ENCODE measurements around the gene FNDC3B.

FNDC3B gene

DNA sequence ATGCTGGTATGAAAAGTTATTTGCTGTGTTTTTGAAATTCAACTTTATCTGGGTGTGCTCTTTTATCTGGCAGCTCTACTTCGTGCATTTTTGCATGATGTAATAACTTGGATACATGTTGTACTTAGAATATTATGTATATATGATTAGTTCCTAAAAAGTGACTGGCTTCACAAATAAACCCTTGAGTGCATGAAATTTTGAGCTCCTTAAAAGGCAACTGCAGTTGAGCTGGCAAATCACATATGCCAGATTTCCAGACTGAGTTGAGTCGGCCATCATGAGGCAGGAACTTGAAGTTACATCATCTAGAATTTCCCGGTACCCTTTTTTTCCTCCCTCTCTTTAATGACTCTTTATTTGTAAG is 162.5 kb downstream of the FNDC3B start:
- DNase-seq (ENCODE audit: low read depth), result no peak
- TF ChIP-seq, protein P1, sequence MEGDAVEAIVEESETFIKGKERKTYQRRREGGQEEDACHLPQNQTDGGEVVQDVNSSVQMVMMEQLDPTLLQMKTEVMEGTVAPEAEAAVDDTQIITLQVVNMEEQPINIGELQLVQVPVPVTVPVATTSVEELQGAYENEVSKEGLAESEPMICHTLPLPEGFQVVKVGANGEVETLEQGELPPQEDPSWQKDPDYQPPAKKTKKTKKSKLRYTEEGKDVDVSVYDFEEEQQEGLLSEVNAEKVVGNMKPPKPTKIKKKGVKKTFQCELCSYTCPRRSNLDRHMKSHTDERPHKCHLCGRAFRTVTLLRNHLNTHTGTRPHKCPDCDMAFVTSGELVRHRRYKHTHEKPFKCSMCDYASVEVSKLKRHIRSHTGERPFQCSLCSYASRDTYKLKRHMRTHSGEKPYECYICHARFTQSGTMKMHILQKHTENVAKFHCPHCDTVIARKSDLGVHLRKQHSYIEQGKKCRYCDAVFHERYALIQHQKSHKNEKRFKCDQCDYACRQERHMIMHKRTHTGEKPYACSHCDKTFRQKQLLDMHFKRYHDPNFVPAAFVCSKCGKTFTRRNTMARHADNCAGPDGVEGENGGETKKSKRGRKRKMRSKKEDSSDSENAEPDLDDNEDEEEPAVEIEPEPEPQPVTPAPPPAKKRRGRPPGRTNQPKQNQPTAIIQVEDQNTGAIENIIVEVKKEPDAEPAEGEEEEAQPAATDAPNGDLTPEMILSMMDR (IDR thresholded peaks at IDR 0.05; ENCODE audit: low read depth, low read length, missing control alignments), result peak; percentile 6
- in situ Hi-C loops (cut with HindIII; ENCODE audit: low sequenced_read_pairs), result no loop called here
- H3K4me3 ChIP-seq (ENCODE audit: low read depth, low read length), result no peak overlapping the region

DNA sequence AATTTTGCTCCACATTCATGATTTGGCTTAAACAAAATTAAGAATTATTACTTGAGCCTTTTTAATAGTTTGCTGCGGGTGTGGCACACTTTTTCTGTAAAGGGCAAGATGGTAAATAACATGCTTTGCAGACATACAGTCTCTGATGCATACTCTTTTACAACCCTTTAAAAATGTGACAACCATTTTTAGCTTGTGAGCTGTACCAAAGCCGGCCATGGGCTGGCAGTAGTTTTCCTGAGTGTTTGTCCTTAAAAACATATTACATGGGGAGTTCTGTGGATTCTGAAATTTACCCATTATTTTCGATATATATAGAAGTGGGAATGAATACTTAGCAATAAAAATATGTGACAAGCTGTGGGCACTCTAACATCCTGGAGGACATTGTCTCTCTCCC is 163.4 kb downstream of the FNDC3B start:
- TF ChIP-seq, protein P1 (IDR thresholded peaks at IDR 0.05; ENCODE audit: low read depth, low read length, missing control alignments), result peak; percentile 14
- H3K4me3 ChIP-seq (ENCODE audit: low read depth, low read length), result no peak overlapping the region
- in situ Hi-C loops (cut with HindIII; ENCODE audit: low sequenced_read_pairs), result no loop called here
- DNase-seq (ENCODE audit: low read depth), result no peak

DNA sequence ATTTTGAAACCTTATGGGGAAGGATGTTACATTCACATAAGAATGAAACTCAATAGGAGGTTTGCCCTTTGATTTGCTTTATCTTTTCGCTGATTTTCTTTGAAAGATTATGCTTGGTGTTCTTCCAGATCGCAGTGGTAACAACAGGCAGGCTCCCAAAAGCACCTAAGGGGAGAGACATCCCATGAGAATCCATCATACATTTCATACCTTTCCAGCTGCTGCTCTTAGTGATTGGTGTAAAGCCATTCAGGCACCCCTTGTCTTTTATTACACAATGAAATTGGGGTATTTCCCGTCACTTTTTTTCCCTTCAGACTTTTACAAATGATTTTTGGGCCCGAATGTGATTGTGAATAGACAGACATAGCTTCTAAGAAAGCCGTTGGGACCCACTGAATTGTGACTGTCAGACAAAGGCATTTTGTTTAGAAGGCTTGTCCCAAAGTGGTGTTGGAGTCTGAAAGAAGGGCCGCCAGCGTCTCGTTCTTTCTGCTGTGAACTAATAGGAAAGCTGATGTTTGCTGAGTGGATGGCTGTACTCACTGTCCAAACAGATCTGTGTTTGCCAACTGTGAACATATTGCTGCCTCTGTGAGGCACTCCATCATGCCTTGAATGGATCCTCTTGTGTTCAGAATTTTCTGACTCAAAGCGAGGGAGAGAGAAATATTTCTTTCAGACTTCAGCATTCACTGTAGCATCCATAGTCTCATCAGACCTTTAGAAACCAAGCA is 164.3 kb downstream of the FNDC3B start:
- no peak for DNase-seq (ENCODE audit: low read depth)
- TF ChIP-seq, protein P1 (IDR thresholded peaks at IDR 0.05; ENCODE audit: low read depth, low read length, missing control alignments), result no peak
- no peak overlapping the region for H3K4me3 ChIP-seq (ENCODE audit: low read depth, low read length)
- in situ Hi-C loops (cut with HindIII; ENCODE audit: low sequenced_read_pairs), result no loop called here

DNA sequence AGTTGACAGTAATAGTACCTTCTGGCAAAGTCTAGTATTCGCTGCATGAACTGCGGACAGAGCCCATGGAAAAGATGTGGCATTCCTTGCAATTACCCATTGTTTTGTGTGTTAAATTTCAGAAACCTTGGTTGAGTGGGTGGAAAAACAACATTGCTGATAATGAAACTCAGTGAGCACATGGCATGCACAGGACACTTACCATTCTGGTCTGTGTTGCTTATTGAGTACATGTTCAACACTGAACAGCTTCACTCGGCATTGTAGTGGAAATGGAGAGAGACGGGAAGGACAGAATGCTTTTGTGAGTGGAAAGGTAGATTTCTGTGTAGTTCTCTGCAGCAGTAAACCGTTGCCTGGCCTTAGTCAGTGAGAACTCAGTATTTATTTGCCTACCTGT is 165.3 kb downstream of the FNDC3B start:
- in situ Hi-C loops (cut with HindIII; ENCODE audit: low sequenced_read_pairs), result no loop called here

DNA sequence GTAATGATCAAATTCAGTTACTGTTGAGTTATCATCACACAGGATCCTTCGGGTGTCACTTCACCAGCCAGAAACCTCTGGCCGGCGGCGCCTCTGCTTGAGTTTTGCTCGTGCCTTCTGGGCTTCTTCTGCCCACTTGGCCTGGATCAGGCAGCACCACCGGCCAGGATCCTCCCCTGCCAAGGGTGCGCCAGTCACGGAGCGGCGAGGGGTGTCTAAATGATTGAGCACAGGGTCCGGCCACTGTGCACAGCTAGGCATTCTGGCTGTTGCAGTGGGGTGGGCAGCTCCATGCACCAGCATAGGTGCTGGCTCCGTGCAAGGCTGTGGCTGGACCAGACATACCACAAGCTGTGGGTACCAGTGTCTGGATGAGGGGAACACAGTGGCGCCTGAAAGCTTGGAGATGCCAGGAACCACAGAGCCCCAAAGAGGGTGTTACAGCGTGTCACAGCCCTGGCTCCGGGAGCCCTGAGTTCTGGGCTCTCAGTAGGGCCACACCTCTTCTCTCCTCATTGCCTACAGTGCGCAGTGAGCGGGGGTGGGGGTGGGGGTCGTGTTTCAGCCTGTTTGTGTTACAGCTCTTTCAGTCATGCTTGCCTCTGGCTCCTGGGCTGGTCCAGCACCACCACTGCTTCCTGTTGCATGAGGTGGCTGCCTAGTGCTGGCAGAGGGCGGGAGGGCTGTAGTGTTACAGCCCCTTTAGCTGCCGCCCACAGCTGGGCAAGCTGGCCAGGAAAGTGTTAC is 169.4 kb downstream of the FNDC3B start:
- in situ Hi-C loops (cut with HindIII; ENCODE audit: low sequenced_read_pairs), result no loop called here
- H3K4me3 ChIP-seq (ENCODE audit: low read depth, low read length), result no peak overlapping the region

More for the DNA sequence above, 165.3 kb downstream of the FNDC3B start:
- no peak for DNase-seq (ENCODE audit: low read depth)
- H3K4me3 ChIP-seq (ENCODE audit: low read depth, low read length), result no peak overlapping the region
- TF ChIP-seq, protein P1 (IDR thresholded peaks at IDR 0.05; ENCODE audit: low read depth, low read length, missing control alignments), result no peak

More for the DNA sequence above, 169.4 kb downstream of the FNDC3B start:
- TF ChIP-seq, protein P1 (IDR thresholded peaks at IDR 0.05; ENCODE audit: low read depth, low read length, missing control alignments), result no peak
- no peak for DNase-seq (ENCODE audit: low read depth)

Measured in astrocyte of the cerebellum (primary cell).